ENCODE data around the gene IQSEC3.

DNA sequence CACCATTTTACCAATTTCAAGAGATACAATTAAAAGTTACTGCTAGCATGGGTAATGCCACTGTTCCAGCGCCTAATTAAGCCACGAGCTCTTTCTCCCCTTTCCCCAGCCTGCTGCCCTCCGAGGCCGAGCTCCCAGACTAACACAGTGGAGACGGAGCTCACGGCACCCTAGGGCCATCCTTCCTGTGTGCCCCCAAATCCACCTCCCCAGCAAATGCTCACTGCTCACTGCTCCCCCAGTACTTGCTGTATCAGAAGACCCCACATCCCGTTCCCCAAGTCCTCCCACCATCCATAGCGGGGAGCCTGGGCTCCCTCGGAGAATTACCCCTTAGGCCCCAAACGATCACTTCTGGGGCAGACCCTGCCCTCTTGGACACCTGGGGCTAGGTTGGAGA is 104.7 kb downstream of the IQSEC3 start:
- TF ChIP-seq, protein P1, sequence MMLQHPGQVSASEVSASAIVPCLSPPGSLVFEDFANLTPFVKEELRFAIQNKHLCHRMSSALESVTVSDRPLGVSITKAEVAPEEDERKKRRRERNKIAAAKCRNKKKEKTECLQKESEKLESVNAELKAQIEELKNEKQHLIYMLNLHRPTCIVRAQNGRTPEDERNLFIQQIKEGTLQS (IDR thresholded peaks at IDR 0.05; ENCODE audit: borderline replicate concordance, extremely low read depth, low read depth, low read length) = no peak
- no peak for TF ChIP-seq CBX5 (IDR thresholded peaks at IDR 0.05; ENCODE audit: low read depth)
- TF ChIP-seq GABPA (IDR thresholded peaks at IDR 0.05; ENCODE audit: low read depth) = no peak
- no peak for TF ChIP-seq TAF1 (IDR thresholded peaks at IDR 0.05; ENCODE audit: borderline replicate concordance, low read depth, low read length)
- TF ChIP-seq TCF12 (IDR thresholded peaks at IDR 0.05; ENCODE audit: low read depth, low read length) = no peak
- TF ChIP-seq, protein P2, sequence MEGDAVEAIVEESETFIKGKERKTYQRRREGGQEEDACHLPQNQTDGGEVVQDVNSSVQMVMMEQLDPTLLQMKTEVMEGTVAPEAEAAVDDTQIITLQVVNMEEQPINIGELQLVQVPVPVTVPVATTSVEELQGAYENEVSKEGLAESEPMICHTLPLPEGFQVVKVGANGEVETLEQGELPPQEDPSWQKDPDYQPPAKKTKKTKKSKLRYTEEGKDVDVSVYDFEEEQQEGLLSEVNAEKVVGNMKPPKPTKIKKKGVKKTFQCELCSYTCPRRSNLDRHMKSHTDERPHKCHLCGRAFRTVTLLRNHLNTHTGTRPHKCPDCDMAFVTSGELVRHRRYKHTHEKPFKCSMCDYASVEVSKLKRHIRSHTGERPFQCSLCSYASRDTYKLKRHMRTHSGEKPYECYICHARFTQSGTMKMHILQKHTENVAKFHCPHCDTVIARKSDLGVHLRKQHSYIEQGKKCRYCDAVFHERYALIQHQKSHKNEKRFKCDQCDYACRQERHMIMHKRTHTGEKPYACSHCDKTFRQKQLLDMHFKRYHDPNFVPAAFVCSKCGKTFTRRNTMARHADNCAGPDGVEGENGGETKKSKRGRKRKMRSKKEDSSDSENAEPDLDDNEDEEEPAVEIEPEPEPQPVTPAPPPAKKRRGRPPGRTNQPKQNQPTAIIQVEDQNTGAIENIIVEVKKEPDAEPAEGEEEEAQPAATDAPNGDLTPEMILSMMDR (IDR thresholded peaks at IDR 0.05 in 2 of 3, conservative IDR thresholded peaks at IDR 0.05 in 1 of 3; ENCODE audit: control insufficient read depth in 2 of 3, extremely low read depth in 1 of 3, insufficient read depth in 1 of 3, low read depth in 3 of 3, low read length in 3 of 3) = no peak
- TF ChIP-seq KAT2A (conservative IDR thresholded peaks at IDR 0.05; ENCODE audit: control insufficient read depth, low read depth, low read length) = no peak
- no peak for TF ChIP-seq ZZZ3 (IDR thresholded peaks at IDR 0.05; ENCODE audit: control insufficient read depth, insufficient read length, low read depth)
- TF ChIP-seq, protein P3, sequence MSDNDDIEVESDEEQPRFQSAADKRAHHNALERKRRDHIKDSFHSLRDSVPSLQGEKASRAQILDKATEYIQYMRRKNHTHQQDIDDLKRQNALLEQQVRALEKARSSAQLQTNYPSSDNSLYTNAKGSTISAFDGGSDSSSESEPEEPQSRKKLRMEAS (IDR thresholded peaks at IDR 0.05; ENCODE audit: low read depth, low read length) = no peak
